Measurements from ENCODE around the gene SEZ6L. TPM values are rescaled to one million over a fixed set of nuclear protein-coding genes. Genes with fewer than 3 reads are reported as not detected.

Gene SEZ6L
- total RNA-seq, 4 donors from 2014 or later = 0.10 to 0.13 TPM; not detected in 2

- peaks cover 3 to 9% (median 5%) of the 10 kb centered on the region in 3 donors for H3K27me3 ChIP-seq
- no peaks in the 10 kb centered on the region for H3K4me1 ChIP-seq
- H3K4me3 ChIP-seq = no peak overlapping the region
- no peak for TF ChIP-seq POLR2A (IDR thresholded peaks at IDR 0.05)
- TF ChIP-seq, protein P1, sequence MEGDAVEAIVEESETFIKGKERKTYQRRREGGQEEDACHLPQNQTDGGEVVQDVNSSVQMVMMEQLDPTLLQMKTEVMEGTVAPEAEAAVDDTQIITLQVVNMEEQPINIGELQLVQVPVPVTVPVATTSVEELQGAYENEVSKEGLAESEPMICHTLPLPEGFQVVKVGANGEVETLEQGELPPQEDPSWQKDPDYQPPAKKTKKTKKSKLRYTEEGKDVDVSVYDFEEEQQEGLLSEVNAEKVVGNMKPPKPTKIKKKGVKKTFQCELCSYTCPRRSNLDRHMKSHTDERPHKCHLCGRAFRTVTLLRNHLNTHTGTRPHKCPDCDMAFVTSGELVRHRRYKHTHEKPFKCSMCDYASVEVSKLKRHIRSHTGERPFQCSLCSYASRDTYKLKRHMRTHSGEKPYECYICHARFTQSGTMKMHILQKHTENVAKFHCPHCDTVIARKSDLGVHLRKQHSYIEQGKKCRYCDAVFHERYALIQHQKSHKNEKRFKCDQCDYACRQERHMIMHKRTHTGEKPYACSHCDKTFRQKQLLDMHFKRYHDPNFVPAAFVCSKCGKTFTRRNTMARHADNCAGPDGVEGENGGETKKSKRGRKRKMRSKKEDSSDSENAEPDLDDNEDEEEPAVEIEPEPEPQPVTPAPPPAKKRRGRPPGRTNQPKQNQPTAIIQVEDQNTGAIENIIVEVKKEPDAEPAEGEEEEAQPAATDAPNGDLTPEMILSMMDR (IDR thresholded peaks at IDR 0.05 in 4 of 5, conservative IDR thresholded peaks at IDR 0.05 in 1 of 5) = no peak
- no peak for ATAC-seq
- intact Hi-C loops (cut with DNase I; ENCODE audit: low total_unique reads) = no loop called here
- H3K27ac ChIP-seq = no peak overlapping the region
- DNase-seq = no peak
- no peaks in the 10 kb centered on the region for H3K36me3 ChIP-seq
- H3K9me3 ChIP-seq = no peaks in the 10 kb centered on the region
- in situ Hi-C loops (cut with MboI; ENCODE audit: low sequenced_read_pairs in 4 of 4) = no loop called here
Observed at GRCh38 chr22:26304730-26305129, 135.5 kb downstream of the SEZ6L start.

DNA sequence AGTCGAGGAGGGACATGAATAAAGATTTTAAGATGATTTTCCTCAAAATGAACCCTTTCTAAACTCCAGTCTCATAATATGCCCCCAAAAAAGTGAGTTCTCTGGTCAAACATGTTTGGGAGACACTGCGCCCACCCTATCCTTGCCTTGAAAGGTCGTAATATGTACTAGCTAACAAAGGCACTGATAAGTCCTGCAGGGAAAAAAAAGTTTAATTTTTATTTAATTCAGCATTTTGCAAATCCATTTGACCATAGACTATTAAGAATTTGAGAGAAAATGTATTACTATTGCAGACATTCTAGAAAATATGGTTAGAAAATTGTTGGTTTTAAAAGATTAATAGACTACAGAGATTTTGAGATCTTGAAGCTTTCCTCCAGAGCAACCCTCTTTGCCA, 139.2 kb downstream of the SEZ6L start:
- DNase-seq (no peak), ATAC-seq (no peak)
- in situ Hi-C loops (cut with MboI; ENCODE audit: low sequenced_read_pairs in 4 of 4) = no loop called here
- no peaks in the 10 kb centered on the region for H3K4me1 ChIP-seq
- H3K27me3 ChIP-seq = peaks cover 0 to 9% (median 4%) of the 10 kb centered on the region in 3 donors
- intact Hi-C loops (cut with DNase I; ENCODE audit: low total_unique reads) = no loop called here
- no peak overlapping the region for H3K27ac ChIP-seq
- H3K4me3 ChIP-seq = no peak overlapping the region
- H3K9me3 ChIP-seq = no peaks in the 10 kb centered on the region
- H3K36me3 ChIP-seq = no peaks in the 10 kb centered on the region
- TF ChIP-seq, protein P1 (IDR thresholded peaks at IDR 0.05 in 4 of 5, conservative IDR thresholded peaks at IDR 0.05 in 1 of 5) = no peak
- TF ChIP-seq POLR2A (IDR thresholded peaks at IDR 0.05) = no peak

- Histone ChIP-seq H3K27me3 (peaks cover 0 to 6% (median 0%) of the 10 kb centered on the region in 3 donors), H3K9me3 (no peaks in the 10 kb centered on the region), H3K4me3 (no peak overlapping the region), H3K36me3 (no peaks in the 10 kb centered on the region), H3K4me1 (no peaks in the 10 kb centered on the region), H3K27ac (no peak overlapping the region)
- DNase-seq (no peak), ATAC-seq (no peak)
- intact Hi-C loops (cut with DNase I; ENCODE audit: low total_unique reads) (no loop called here), in situ Hi-C loops (cut with MboI; ENCODE audit: low sequenced_read_pairs in 4 of 4) (no loop called here)
- TF ChIP-seq, protein P1 (IDR thresholded peaks at IDR 0.05 in 4 of 5, conservative IDR thresholded peaks at IDR 0.05 in 1 of 5) = no peak
- TF ChIP-seq POLR2A (IDR thresholded peaks at IDR 0.05) = no peak
Observed at GRCh38 chr22:26310616-26311015, 141.4 kb downstream of the SEZ6L start.

- Histone ChIP-seq H3K9me3 (no peaks in the 10 kb centered on the region), H3K27ac (no peak overlapping the region), H3K4me3 (no peak overlapping the region), H3K27me3 (peaks cover 0 to 3% (median 0%) of the 10 kb centered on the region in 3 donors), H3K36me3 (no peaks in the 10 kb centered on the region), H3K4me1 (no peaks in the 10 kb centered on the region)
- ATAC-seq (no peak), DNase-seq (no peak)
- in situ Hi-C loops (cut with MboI; ENCODE audit: low sequenced_read_pairs in 4 of 4) = no loop called here
- TF ChIP-seq, protein P1 (IDR thresholded peaks at IDR 0.05 in 4 of 5, conservative IDR thresholded peaks at IDR 0.05 in 1 of 5) = no peak
- no peak for TF ChIP-seq POLR2A (IDR thresholded peaks at IDR 0.05)
- intact Hi-C loops (cut with DNase I; ENCODE audit: low total_unique reads) = no loop called here
Observed at GRCh38 chr22:26313291-26313690, 144.0 kb downstream of the SEZ6L start.

DNA sequence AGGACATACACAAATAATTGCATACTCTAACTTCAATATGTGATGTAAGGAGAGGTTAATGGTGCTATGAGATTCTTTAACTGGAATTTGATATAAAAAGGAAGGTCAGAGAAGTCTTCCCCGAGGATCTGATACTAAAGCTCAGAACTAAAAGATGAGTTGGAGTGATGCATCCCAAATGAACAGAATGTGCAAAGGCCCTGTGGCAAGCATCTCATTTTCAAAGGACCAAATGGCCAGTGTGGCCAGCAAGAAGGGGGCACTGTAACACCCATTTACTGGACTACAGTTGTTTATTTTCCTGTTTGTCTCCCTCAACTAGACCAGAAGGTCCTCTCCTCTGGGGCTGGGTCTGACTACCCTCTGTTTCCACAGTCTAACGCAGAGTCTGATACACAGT, 144.9 kb downstream of the SEZ6L start:
- Histone ChIP-seq H3K36me3 (no peaks in the 10 kb centered on the region), H3K9me3 (no peaks in the 10 kb centered on the region), H3K27ac (no peak overlapping the region), H3K27me3 (no peaks in the 10 kb centered on the region), H3K4me1 (no peaks in the 10 kb centered on the region), H3K4me3 (no peak overlapping the region)
- ATAC-seq = no peak
- no peak for DNase-seq
- TF ChIP-seq, protein P1 (IDR thresholded peaks at IDR 0.05 in 4 of 5, conservative IDR thresholded peaks at IDR 0.05 in 1 of 5) = no peak
- no peak for TF ChIP-seq POLR2A (IDR thresholded peaks at IDR 0.05)
- intact Hi-C loops (cut with DNase I; ENCODE audit: low total_unique reads) (no loop called here), in situ Hi-C loops (cut with MboI; ENCODE audit: low sequenced_read_pairs in 4 of 4) (no loop called here)
